ENCODE data around the gene AK2. TPM values are rescaled to one million over a fixed set of nuclear protein-coding genes. Genes with fewer than 3 reads are reported as not detected.

The AK2 gene
- total and polyA plus RNA-seq, 12 donors = 55.3 to 245 (median 144) TPM

- peaks cover 0 to 41% of the 10 kb centered on the region in 2 donors for H3K36me3 ChIP-seq (replicated peaks in 1 of 2)
- H3K9me3 ChIP-seq (replicated peaks in 1 of 3) = no peaks in the 10 kb centered on the region
- peaks cover 0 to 7% of the 10 kb centered on the region in 2 donors for H3K4me1 ChIP-seq (replicated peaks in 1 of 2)
- intact Hi-C loops (cut with DNase I) = no loop called here
- TF ChIP-seq CTCF (IDR thresholded peaks at IDR 0.05) (no peak), POLR2A (IDR thresholded peaks at IDR 0.05) (no peak)
- DNase-seq = peak in 1 of 7 donors; percentile 22
- H3K27me3 ChIP-seq = no peaks in the 10 kb centered on the region
- no peak overlapping the region for H3K27ac ChIP-seq
- H3K4me3 ChIP-seq = no peak overlapping the region
Measured at GRCh38 chr1:33022650-33023200, 14.0 kb downstream of the AK2 start.

- peaks cover 0 to 48% of the 10 kb centered on the region in 2 donors for H3K36me3 ChIP-seq (replicated peaks in 1 of 2)
- no peak overlapping the region for H3K27ac ChIP-seq
- WGBS, 4 donors = 77 to 85% (median 83%) methylated on average over 4 of the region's 4 CpGs
- H3K4me1 ChIP-seq (replicated peaks in 1 of 2) = peaks cover 0 to under 1% of the 10 kb centered on the region in 2 donors
- TF ChIP-seq POLR2A (IDR thresholded peaks at IDR 0.05) (no peak), CTCF (IDR thresholded peaks at IDR 0.05) (no peak)
- no peaks in the 10 kb centered on the region for H3K9me3 ChIP-seq (replicated peaks in 1 of 3)
- no peak for DNase-seq
- H3K4me3 ChIP-seq = no peak overlapping the region
- intact Hi-C loops (cut with DNase I) = no loop called here
- no peaks in the 10 kb centered on the region for H3K27me3 ChIP-seq
Measured at GRCh38 chr1:33021567-33022431, 14.9 kb downstream of the AK2 start.

GRCh38 chr1:33018112-33018511 is 18.6 kb downstream of the AK2 start:
- H3K36me3 ChIP-seq (replicated peaks in 1 of 2) = peaks cover 0 to 51% of the 10 kb centered on the region in 2 donors
- WGBS, 4 donors = 91 to 98% (median 92%) methylated on average over 3 of the region's 3 CpGs
- H3K27ac ChIP-seq = no peak overlapping the region
- no peak for TF ChIP-seq POLR2A (IDR thresholded peaks at IDR 0.05)
- TF ChIP-seq CTCF (IDR thresholded peaks at IDR 0.05) = no peak
- intact Hi-C loops (cut with DNase I) = no loop called here
- no peaks in the 10 kb centered on the region for H3K4me1 ChIP-seq (replicated peaks in 1 of 2)
- H3K27me3 ChIP-seq = no peaks in the 10 kb centered on the region
- H3K4me3 ChIP-seq = no peak overlapping the region
- H3K9me3 ChIP-seq (replicated peaks in 1 of 3) = no peaks in the 10 kb centered on the region
- no peak for DNase-seq

GRCh38 chr1:33017175-33017574 is 19.5 kb downstream of the AK2 start:
- 92 to 100% (median 98%) methylated on average over 2 of the region's 2 CpGs for WGBS, 4 donors
- Histone ChIP-seq H3K36me3 (replicated peaks in 1 of 2) (peaks cover 0 to 60% of the 10 kb centered on the region in 2 donors), H3K27ac (no peak overlapping the region), H3K4me3 (no peak overlapping the region), H3K27me3 (no peaks in the 10 kb centered on the region), H3K4me1 (replicated peaks in 1 of 2) (peaks cover 0 to 2% of the 10 kb centered on the region in 2 donors), H3K9me3 (replicated peaks in 1 of 3) (no peaks in the 10 kb centered on the region)
- intact Hi-C loops (cut with DNase I) = no loop called here
- no peak for TF ChIP-seq POLR2A (IDR thresholded peaks at IDR 0.05)
- DNase-seq = no peak

All from adrenal gland (tissue), 12 donors.